Lower lobe of right lung (tissue), 2 donors: Measurements from ENCODE around the gene DGKB. TPM values are rescaled to one million over a fixed set of nuclear protein-coding genes. Genes with fewer than 3 reads are reported as not detected.

Experiments used
- ATAC-seq, 2 donors: fragments of 200-7000 bp; cut with Tn5 transposase; one replicate each; pipeline ENCODE4 v1.9.1; 2020 to 2022; ENCODE audit warnings: mild to moderate bottlenecking in 2 of 2, moderate library complexity in 2 of 2
- DNase-seq: peaks from one replicate; pipeline ENCODE4 v3.0.0-alpha.2; 2020
- H3K27ac ChIP-seq: fragments of 200-600 bp; one replicate; pipeline ENCODE4 v1.8.0; 2022
- H3K27me3 ChIP-seq: fragments of 200-600 bp; one replicate; pipeline ENCODE4 v1.8.0; 2022; ENCODE audit warnings: low read depth
- H3K36me3 ChIP-seq: fragments of 200-600 bp; one replicate; pipeline ENCODE4 v1.8.0; 2022; ENCODE audit warnings: mild to moderate bottlenecking
- H3K4me1 ChIP-seq: fragments of 200-600 bp; one replicate; pipeline ENCODE4 v1.8.0; 2022
- H3K4me3 ChIP-seq: fragments of 200-600 bp; one replicate; pipeline ENCODE4 v1.8.0; 2022; ENCODE audit warnings: mild to moderate bottlenecking
- H3K9me3 ChIP-seq: fragments of 200-600 bp; one replicate; pipeline ENCODE4 v1.8.0; 2022
- CTCF ChIP-seq: fragments of 200-600 bp; IDR thresholded peaks from one replicate; pipeline ENCODE4 v1.8.0; 2022; ENCODE audit warnings: antibody characterized with exemption, mild to moderate bottlenecking
- intact Hi-C: fragments of 100-400 bp; cut with DNase I; formaldehyde crosslinking; loops from one replicate; pipeline ENCODE4 v1.11.0; 2022
- total RNA-seq: library from RNA; stranded (reverse); fragmentation: NEBNext Ultra II Directional; extraction: Animal tissue kit (Norgen Biotek cat#: 25700); gene quantifications from one replicate; pipeline ENCODE4 v1.2.1, GENCODE V29; 2021
- donor health status: DM: no; HTN: yes; CAD: no; lungs with severe emphysema.

Gene DGKB
- total RNA-seq, 1 donor from 2014 or later: 0.09 TPM

- Histone ChIP-seq H3K4me3 (no peak overlapping the region), H3K9me3 (no peaks in the 10 kb centered on the region), H3K4me1 (no peaks in the 10 kb centered on the region), H3K27ac (no peak overlapping the region), H3K36me3 (no peaks in the 10 kb centered on the region), H3K27me3 (no peaks in the 10 kb centered on the region)
- TF ChIP-seq CTCF: no peak
- no peak for ATAC-seq
- intact Hi-C loops: no loop called here
- no peak for DNase-seq
Measured at GRCh38 chr7:14900051-14900450, 2.5 kb downstream of the DGKB start.

GRCh38 chr7:14899030-14899429 is 3.5 kb downstream of the DGKB start:
- Histone ChIP-seq H3K36me3 (no peaks in the 10 kb centered on the region), H3K27me3 (no peaks in the 10 kb centered on the region), H3K4me3 (no peak overlapping the region), H3K9me3 (no peaks in the 10 kb centered on the region), H3K4me1 (no peaks in the 10 kb centered on the region), H3K27ac (no peak overlapping the region)
- TF ChIP-seq CTCF: no peak
- DNase-seq: no peak
- intact Hi-C loops: no loop called here
- ATAC-seq: no peak

GRCh38 chr7:14896461-14896860 is 6.1 kb downstream of the DGKB start:
- no peak for DNase-seq
- Histone ChIP-seq H3K36me3 (no peaks in the 10 kb centered on the region), H3K27me3 (no peaks in the 10 kb centered on the region), H3K27ac (no peak overlapping the region), H3K9me3 (no peaks in the 10 kb centered on the region), H3K4me1 (no peaks in the 10 kb centered on the region), H3K4me3 (no peak overlapping the region)
- intact Hi-C loops: no loop called here
- ATAC-seq: no peak
- TF ChIP-seq CTCF: no peak

- intact Hi-C loops: no loop called here
- no peaks in the 10 kb centered on the region for H3K27me3 ChIP-seq
- no peaks in the 10 kb centered on the region for H3K36me3 ChIP-seq
- H3K27ac ChIP-seq: no peak overlapping the region
- no peaks in the 10 kb centered on the region for H3K9me3 ChIP-seq
- DNase-seq: no peak
- no peak overlapping the region for H3K4me3 ChIP-seq
- TF ChIP-seq CTCF: no peak
- no peaks in the 10 kb centered on the region for H3K4me1 ChIP-seq
- no peak for ATAC-seq
Measured at GRCh38 chr7:14894826-14895225, 7.7 kb downstream of the DGKB start.

GRCh38 chr7:14892961-14893360 is 9.6 kb downstream of the DGKB start:
- no peaks in the 10 kb centered on the region for H3K9me3 ChIP-seq
- ATAC-seq: no peak
- H3K27me3 ChIP-seq: no peaks in the 10 kb centered on the region
- no peak for DNase-seq
- H3K36me3 ChIP-seq: no peaks in the 10 kb centered on the region
- no peaks in the 10 kb centered on the region for H3K4me1 ChIP-seq
- no peak overlapping the region for H3K4me3 ChIP-seq
- no peak overlapping the region for H3K27ac ChIP-seq
- intact Hi-C loops: no loop called here
- no peak for TF ChIP-seq CTCF

GRCh38 chr7:14891289-14891688 is 11.3 kb downstream of the DGKB start:
- no peak for ATAC-seq
- intact Hi-C loops: no loop called here

More at GRCh38 chr7:14891289-14891688, 11.3 kb downstream of the DGKB start:
- Histone ChIP-seq H3K36me3 (no peaks in the 10 kb centered on the region), H3K4me1 (no peaks in the 10 kb centered on the region), H3K27ac (no peak overlapping the region), H3K4me3 (no peak overlapping the region), H3K9me3 (no peaks in the 10 kb centered on the region), H3K27me3 (no peaks in the 10 kb centered on the region)
- TF ChIP-seq CTCF: no peak
- no peak for DNase-seq
